Colon (tissue), 2 donors: ENCODE results near the gene RANBP3.
"Not testable (repeated sequence)": the region's sequence is repeated elsewhere in the genome, so short reads cannot be mapped to it uniquely, and the experiment has no call there.

ENCODE experiments used
- FAIRE-seq: peaks from 2 replicates; lab custom pipeline; 2012; peaks lifted over from hg19 to GRCh38; lab: Jason Lieb, UNC
- donor health status: control.
- donor health status: control.

RANBP3 gene

GRCh38 chr19:6006896-6007295 lies 29.0 kb upstream of the RANBP3 start:
- FAIRE-seq: no peak

GRCh38 chr19:6006070-6006446 lies 28.1 kb upstream of the RANBP3 start:
- not testable (repeated sequence) for FAIRE-seq

GRCh38 chr19:6005321-6006069 lies 27.6 kb upstream of the RANBP3 start:
- FAIRE-seq: no peak

- FAIRE-seq: no peak
Measured at GRCh38 chr19:6003976-6004375, 26.0 kb upstream of the RANBP3 start.

- no peak for FAIRE-seq
Measured at GRCh38 chr19:6002591-6002990, 24.7 kb upstream of the RANBP3 start.

GRCh38 chr19:6000228-6000847 lies 22.4 kb upstream of the RANBP3 start:
- FAIRE-seq: no peak

GRCh38 chr19:5999693-6000092 lies 21.8 kb upstream of the RANBP3 start:
- no peak for FAIRE-seq

GRCh38 chr19:5997371-5997770 lies 19.4 kb upstream of the RANBP3 start:
- no peak for FAIRE-seq

- no peak for FAIRE-seq
Measured at GRCh38 chr19:5996623-5997320, 18.8 kb upstream of the RANBP3 start.

- FAIRE-seq: no peak
Measured at GRCh38 chr19:5996102-5996501, 18.2 kb upstream of the RANBP3 start.

GRCh38 chr19:5995606-5996005 lies 17.7 kb upstream of the RANBP3 start:
- FAIRE-seq: no peak

GRCh38 chr19:5994405-5995165 lies 16.6 kb upstream of the RANBP3 start:
- FAIRE-seq: no peak

- FAIRE-seq: no peak
Measured at GRCh38 chr19:5993648-5994358, 15.9 kb upstream of the RANBP3 start.

- FAIRE-seq: no peak
Measured at GRCh38 chr19:5993201-5993600, 15.3 kb upstream of the RANBP3 start.

- no peak for FAIRE-seq
Measured at GRCh38 chr19:5992756-5993155, 14.8 kb upstream of the RANBP3 start.

- FAIRE-seq: no peak
Measured at GRCh38 chr19:5991244-5991838, 13.4 kb upstream of the RANBP3 start.

- no peak for FAIRE-seq
Measured at GRCh38 chr19:5990289-5990797, 12.4 kb upstream of the RANBP3 start.

- FAIRE-seq: no peak
Measured at GRCh38 chr19:5989388-5990074, 11.6 kb upstream of the RANBP3 start.

GRCh38 chr19:5988517-5989387 lies 10.8 kb upstream of the RANBP3 start:
- FAIRE-seq: no peak
